CD4-positive, alpha-beta T cell treated with Interleukin-1 beta for 1 hour (primary cell): Measurements from ENCODE around the gene IDH3G.

Experiments used
- DNase-seq, 2 donors: peaks; one replicate each; pipeline ENCODE4 v3.0.0-alpha.2; 2020 to 2022

Gene IDH3G

DNA sequence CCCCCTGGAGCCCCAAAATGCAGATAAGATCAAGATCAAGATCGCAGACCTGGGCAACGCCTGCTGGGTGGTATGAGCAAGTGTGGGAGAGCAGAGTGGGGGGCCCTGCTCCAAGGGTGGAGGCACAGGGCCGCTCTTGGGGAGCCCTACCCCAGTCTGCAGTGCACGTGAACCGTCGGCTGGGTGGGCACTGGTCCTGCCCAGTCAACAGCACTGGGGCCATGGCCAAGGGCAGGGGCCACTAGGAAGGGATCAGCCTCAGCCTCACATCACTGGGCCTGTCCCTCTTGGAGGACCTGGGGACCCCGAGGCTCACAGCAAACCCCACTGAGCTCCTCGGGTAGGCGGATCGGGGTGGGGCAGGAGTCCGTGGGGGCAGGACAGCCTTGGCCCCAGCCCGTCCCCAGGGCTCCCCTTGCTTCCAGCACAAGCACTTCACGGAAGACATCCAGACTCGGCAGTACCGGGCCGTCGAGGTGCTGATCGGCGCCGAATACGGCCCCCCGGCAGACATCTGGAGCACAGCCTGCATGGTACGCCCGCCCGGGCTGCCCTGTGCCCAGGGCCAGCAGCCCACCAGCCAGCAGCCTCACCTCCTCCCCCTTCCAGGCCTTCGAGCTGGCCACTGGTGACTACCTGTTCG is 9.7 kb downstream of the IDH3G start:
- DNase-seq, result no peak

DNA sequence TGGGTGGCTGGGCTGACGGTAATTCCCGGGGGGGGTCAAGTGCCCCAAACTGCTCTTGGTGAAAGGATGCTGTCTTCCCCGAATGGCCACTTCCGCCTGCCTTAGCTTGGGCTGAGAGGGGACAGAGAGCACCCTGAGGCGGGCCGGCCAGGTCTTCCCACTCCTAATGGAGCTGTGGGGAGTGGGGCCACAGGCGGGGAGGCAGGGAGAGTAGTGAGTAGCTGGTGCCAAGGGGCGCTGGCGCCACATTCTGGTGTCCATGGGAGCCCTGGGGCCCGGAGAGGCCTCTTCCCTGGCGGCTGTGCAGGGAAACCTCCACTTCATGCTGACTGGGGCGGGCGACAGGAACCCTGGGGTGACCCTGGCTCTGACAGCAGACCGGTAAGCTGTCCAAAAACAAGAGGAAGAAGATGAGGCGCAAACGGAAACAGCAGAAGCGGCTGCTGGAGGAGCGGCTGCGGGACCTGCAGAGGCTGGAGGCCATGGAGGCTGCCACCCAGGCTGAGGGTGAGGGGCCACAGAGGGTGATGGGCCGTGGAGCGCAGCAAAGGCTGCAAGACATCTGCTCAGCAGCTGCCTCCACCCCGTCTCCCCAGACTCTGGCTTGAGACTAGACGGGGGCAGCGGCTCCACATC is 10.7 kb downstream of the IDH3G start:
- DNase-seq, result no peak

DNA sequence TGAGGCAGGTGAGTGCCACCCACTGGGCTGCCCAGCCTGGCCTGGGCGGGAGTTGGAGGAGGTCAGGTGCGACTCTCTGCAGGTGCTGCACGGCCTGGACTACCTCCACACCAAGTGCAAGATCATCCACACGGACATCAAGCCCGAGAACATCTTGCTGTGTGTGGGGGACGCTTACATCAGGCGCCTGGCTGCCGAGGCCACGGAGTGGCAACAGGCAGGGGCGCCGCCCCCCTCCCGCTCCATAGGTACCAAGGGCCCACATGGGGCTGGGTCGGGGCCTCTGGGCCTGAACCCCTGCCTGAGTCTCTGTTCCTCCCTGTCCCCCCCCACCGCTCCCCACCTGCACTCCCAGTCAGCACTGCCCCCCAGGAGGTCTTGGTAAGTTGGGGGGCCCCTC is 11.3 kb downstream of the IDH3G start:
- DNase-seq, result no peak

DNA sequence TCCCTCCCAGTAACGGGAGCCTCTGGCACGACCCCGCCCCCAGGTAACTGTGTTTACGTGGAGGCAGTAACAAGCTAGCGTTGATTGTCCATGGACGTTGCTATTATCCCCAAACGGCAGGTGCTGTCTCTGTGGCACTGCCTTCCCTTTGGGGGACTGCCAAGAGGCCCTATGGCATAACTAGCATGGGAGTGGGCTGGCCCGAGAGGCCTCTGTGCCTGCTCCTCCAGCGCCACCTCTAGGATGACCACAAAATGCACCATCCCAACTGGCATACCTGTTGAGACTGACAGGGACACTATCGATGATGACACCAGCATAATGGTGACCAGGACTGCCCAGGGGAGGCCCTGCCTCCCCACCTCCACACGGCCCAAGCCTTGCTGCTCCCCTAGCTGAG is 11.9 kb downstream of the IDH3G start:
- no peak for DNase-seq

DNA sequence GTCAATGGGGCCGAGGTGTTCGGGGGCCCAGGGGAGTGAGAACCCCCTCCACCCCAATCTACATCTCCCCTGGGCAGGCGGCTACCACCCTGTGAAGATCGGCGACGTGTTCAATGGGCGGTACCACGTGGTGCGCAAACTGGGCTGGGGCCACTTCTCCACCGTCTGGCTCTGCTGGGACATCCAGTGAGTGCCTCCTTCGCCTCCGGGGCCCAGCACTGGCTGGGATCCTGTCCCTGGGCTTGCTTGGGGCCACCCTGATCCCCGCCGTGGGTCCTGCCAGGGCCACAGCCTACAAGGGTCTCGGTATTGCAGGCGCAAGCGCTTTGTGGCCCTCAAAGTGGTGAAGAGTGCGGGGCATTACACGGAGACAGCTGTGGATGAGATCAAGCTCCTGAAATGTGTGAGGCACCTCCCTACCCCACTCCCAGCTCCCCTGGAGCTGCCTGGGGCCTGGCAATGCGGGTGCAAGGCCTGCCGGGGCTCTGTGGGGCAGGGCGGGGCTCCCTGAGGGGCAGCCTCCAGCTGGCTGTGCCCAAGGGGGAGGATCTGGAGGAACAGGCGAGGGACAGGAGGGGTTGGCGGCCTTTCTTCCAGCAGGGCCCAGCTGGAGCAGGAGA is 12.6 kb downstream of the IDH3G start:
- no peak for DNase-seq

DNA sequence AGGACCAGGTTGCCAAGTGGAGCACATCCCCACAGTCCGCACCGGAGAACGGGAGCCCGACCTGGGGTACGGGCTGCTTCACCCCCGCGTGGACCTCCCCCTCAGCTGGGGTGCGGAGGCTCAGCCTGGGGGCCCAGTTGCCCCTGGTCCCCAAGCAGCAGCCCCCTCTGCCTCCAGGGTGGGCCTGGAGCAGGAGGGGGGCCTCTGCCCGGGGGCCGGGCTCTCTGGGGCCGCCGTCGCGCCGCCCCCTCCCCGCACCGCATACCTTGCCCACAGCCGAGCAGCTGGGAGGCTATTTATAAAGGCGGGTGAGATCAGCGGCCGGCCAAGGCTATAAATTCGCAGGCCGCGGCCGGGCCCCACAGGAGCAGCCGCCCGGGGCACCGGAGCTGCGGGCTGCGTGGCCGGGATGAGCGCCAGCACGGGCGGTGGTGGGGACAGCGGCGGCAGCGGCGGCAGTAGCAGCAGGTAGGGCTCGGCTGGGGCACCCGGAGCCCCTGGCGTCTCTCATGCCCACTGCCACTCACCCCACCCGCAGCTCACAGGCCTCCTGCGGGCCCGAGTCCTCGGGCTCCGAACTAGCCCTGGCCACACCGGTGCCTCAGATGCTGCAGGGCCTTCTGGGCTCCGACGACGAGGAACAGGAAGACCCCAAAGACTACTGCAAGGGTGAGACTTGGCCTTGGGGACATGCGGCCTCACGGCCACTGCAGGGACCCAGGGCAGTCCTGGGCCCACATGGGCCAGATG is 13.3 kb downstream of the IDH3G start, which contains the start of gene SRPK3:
Gene SRPK3, plus strand, starts transcription at position 364 of the 750 bp plus-strand sequence. Its CDS starts 46 bp downstream, at position 410.
- DNase-seq, result no peak

DNA sequence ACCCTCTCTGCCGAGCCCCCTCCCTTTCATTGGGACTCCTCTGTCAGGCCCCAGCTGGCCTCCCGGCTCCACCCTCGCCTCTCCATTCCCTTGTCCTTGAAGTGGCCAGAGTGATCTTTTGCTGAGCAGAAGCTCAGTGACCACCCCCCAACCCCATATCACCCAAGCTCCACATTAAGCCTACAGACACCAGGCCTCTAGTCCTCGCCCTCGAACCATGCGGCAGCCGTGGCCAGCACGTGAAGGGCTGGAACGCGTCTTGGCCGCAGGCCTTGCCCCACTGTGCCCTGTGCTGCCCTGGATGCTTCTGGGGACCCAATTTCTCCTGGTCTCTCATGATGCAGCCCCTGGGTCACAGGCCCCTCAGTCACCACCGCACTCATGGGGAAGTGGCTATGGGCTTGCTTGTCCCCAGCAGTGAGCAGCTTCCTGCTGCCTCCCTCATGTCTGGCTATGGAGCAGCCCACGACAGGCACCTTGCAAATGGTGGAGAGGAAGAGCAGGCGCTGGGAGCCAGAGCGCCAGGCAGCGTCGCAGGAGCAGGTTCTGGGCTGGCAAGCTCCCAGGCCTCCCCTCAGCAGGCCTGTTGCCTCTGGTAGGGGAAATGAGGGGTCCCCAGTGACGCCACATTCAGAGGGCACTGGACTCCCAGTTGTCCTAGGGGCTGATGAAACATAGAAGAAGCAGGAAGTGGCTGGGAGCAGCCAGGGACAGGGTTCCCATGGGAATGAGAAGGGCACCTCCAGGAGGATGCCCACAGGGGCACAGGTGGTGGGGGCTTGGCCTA is 14.1 kb downstream of the IDH3G start:
- DNase-seq, result no peak

DNA sequence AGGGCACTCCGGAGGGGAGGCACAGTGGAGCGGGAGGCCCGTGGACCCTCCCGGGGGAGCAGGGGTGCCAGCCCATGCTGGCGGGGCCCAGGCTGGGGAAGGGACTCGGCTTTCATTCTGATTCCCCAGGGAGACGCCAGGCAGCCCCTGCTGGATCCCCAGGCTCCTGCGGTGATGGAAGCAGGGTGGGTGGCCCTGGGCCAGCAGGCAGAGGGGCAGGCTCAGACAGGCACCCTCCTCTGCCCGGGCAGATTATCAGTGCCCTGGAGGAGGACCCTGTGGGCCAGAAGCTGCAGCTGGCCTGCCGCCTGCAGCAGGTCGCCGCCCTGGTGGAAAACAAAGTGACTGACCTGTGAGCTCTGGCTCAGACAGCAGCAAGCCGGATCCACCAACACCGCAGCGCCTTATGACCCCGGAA is 15.5 kb downstream of the IDH3G start:
- DNase-seq, result no peak

DNA sequence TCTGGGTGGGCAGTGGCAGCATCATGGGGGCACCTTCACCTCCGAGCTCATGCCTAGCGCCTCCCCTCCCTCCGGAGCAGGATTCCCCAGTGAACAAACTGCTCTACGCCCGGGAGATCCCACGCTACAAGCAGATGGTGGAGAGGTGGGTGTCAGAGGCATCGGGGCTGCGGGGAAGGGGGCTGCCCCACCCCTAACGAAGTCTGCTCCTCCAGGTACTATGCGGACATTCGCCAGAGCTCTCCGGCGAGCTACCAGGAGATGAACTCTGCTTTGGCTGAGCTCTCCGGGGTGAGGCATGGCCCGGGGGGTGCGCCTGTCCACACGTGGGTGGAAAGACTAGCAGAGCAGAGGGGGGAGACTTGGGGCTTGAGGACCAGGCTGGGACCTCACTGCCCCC is 16.0 kb downstream of the IDH3G start:
- DNase-seq, result no peak

DNA sequence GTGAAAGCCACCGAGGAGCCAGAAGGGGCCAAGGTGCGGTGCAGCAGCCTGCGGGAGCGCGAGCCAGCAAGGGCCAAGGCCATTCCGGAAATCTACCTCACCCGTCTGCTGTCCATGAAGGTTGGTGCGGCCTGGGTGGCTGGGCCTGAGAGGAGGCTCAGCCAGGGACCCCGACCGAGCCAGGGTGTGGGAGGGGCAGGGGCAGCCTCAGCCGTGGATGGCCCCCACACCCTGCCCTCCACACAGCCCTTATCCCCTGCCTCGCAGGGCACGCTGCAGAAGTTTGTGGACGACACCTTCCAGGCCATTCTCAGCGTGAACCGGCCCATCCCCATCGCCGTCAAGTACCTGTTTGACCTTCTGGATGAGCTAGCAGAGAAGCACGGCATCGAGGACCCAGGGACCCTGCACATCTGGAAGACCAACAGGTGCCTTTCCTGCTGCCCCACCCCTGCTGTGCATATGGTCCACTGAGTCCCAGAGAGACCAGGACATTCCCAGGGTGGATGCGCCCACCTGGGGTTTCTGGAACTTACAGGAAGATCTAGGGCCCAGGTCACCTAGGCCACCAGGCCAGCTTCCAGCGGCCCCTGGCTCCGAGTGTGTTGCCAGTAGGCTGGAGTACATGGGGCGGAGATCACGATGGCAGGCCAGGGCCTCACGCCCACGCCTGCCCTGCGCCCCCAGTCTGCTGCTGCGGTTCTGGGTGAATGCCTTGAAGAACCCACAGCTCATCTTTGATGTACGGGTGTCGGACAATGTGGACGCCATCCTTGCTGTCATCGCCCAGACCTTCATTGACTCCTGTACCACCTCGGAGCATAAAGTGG is 16.7 kb downstream of the IDH3G start:
- DNase-seq, result no peak

DNA sequence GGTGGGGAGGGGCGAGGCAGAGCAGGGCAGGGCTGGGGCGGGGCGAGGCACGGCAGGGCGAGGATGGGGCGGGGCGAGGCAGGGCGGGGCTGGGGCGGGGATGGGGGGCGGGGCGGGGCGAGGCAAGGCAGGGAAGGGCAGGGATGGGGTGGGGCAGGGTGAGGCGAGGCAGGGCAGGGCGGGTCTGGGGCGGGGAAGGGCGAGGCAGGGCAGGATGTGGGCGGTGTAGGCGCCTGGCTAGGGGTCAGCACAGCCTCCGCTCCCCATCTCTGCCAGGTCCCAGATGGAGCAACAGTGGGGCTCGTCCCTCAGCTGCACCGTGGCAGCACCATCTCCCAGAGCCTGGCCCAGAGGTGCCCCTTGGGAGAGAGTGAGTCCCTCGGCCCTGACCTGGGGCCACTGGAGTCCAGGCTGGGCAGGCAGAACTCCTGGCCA is 17.5 kb downstream of the IDH3G start:
- no peak for DNase-seq

DNA sequence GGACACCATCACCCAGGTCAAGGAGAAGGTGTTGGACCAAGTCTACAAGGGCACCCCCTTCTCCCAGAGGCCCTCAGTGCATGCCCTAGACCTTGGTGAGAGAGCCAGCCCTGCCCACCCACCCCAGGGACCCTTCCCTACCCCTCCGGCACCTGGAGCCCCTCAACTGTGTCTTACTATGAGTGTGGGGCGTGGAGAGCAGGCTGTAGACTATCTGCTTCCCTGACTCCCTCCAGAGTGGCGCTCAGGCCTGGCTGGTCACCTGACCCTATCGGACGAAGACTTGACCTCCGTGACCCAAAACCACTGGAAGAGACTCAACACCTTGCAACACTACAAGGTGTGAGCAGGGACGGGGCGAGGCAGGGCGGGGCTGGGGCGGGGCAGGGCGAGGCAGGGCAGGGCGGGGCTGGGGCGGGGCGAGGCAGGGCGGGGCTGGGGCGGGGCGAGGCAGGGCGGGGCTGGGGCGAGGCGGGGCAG is 18.0 kb downstream of the IDH3G start:
- DNase-seq, result no peak

DNA sequence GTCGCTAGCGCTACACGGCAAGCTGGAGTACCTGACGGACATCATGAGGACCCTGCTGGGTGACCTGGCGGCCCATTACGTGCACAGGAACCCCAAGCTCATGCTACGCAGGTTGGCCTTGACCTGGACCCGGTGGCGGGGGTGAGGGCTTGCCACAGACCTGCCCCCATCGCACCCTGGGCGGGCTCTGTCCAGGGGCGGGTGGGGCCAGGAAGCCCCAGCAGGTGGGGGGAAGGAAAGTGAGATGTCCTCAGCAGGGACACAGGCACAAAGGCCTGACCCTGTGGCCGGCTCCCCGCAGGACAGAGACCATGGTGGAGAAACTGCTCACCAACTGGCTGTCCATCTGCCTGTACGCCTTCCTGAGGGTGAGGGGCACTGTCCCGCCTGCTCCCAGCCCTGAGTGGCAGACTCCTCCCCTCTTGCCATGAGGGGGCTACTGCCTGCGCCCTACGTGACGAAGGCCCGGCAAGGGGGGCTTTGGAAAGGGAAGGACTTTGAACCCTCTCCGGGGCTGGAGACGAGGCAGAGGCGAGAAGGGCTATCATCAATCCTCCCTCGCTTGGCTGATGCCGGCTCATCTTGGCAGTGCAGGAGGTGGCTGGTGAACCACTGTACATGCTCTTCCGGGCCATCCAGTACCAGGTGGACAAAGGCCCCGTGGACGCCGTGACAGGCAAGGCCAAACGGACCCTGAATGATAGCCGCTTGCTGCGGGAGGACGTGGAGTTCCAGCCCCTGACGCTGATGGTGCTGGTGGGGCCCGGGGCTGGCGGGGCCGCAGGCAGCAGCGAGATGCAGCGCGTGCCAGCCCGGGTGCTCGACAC is 18.7 kb downstream of the IDH3G start:
- DNase-seq, result peak in 1 of 2 donors; percentile 0

DNA sequence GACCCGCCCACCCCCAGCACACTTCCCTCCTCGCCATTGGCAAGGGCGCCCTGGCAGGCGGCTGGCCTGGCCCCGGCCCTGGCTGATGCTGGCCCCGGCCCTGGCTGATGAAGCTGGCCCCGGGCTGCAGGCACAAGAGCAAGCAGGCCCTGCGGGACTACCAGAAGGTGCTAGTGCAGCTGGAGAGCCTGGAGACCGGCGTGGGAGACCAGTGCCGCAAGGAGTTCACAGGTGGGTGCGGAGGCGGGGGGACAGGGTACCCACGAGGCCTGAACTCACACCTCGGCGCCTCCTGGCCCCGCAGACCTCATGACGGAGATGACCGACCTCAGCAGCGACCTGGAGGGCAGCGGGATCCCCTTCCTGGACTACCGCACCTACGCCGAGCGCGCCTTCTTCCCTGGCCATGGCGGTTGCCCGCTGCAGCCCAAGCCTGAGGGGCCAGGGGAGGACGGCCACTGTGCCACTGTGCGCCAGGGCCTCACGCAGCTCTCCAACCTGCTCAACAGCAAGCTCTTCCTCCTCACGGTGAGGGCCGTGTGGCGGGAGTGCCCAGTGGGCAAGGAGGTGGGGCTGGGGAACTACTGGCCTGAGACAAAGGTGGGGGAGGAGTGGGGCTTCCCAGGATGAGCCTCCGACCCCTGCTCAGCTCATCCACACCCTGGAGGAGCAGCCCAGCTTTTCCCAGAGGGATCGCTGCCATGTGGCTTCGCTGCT is 19.4 kb downstream of the IDH3G start:
- no peak for DNase-seq

DNA sequence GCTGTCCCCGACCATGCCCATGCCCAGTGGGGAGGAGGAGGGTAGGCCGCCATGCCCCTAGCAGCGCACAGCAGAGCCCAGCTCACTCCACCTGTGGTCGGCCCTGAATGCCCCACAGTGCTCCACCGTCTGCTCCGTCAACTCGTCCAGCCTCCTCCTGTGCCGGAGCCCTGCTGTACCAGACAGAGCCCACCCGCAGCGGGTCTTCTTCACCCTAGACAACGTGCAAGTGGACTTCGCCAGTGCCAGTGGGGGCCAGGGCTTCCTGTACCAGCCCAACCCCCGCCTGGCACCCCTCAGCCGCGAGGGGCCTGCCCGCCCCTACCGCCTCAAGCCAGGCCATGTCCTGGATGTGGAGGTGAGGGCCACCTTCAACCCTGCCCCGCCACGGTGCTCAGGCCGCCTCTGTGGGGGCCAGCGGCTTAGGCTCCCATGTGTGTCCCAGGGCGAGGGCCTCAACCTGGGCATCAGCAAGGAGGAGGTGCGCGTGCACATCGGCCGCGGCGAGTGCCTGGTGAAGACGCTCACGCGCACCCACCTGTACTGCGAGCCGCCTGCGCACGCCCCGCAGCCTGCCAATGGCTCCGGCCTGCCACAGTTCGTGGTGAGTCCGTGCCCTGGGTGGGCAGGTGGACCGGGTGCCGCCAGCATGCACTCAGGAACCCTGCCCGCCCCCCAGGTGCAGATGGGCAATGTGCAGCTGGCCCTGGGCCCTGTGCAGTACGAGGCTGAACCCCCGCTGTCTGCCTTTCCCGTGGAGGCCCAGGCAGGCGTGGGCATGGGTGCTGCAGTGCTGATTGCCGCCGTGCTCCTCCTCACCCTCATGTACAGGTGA is 20.2 kb downstream of the IDH3G start:
- DNase-seq, result no peak

DNA sequence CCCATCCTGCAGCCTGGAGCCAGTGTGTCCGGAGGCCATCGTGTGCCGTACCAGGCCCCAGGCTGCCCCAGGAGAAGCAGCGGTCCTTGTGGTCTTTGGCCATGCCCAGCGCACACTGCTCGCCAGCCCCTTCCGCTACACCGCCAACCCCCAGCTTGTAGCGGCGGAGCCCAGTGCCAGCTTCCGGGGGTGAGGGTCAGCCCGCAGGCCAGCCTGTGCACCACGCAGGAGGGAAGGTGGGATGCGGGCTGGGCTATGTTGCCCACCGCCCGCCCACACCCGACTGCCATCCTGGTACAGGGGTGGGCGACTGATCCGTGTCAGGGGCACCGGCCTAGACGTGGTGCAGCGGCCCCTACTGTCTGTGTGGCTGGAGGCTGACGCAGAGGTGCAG is 21.0 kb downstream of the IDH3G start:
- no peak for DNase-seq

DNA sequence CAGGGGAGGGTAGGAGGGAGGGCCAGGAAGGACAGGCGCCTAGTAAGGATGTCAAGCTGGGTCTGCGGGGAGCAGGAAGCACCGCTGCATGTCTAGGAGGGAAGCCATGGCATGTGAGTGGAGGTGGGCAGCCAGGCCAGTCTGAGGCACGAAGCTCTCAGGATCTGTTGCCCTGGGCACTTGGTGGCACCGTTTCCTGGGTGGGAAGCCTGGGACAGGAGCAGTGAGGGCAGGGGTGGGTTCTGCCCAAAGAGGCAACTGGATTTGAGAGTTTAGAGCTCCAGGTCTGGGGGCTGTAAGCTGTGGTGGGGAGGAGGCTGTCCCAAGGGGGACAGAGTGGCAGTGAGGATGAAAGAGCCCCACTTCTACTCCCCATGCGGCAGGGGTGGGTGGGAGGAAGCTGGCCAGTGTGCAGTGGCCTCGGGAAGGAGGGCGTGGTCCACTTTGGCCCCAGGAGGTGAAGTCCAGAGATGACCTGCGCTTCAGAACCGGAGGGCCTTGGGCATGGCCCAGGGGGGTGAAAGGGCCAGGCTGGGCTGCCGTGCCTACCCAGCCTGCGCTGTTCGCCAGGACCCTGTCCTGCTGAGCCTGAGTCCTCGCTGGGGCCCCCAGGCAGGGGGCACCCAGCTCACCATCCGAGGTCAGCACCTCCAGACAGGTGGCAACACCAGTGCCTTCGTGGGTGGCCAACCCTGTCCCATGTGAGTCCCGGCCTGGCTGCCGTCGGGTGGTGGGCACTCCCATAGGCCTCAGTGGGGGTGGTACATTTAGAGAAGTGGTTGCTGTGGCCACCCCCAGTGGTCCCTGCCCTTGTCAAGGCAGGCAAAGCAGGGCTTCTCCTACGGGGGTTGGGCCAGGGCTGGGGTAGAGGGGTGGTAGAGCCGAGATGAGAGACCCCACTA is 21.6 kb downstream of the IDH3G start:
- DNase-seq, result no peak
